Mucosa of rectum (tissue), 2 donors: Measurements from ENCODE around the gene LRRC17.

Source experiments
- H3K27ac ChIP-seq, 2 donors: one replicate each; pipeline ENCODE4 v1.7.0; 2013; ENCODE audit warnings: inconsistent platforms in 2 of 2, low read depth in 2 of 2, low read length in 2 of 2
- H3K27me3 ChIP-seq, 2 donors: one replicate each; pipeline ENCODE4 v1.7.0; 2013; ENCODE audit warnings: low read length in 2 of 2; ENCODE audit not compliant: control insufficient read depth in 2 of 2, insufficient read depth in 2 of 2
- H3K36me3 ChIP-seq, 2 donors: one replicate each; pipeline ENCODE4 v1.7.0; 2013; ENCODE audit warnings: low read length in 2 of 2; ENCODE audit not compliant: control insufficient read depth in 2 of 2, insufficient read depth in 2 of 2
- H3K4me1 ChIP-seq, 2 donors: one replicate each; pipeline ENCODE4 v1.7.0; 2013; ENCODE audit warnings: low read length in 2 of 2, mild to moderate bottlenecking in 1 of 2; ENCODE audit not compliant: control insufficient read depth in 2 of 2, insufficient read depth in 2 of 2
- H3K4me3 ChIP-seq, 2 donors: one replicate each; pipeline ENCODE4 v1.7.0; 2013; ENCODE audit warnings: low read length in 2 of 2
- H3K9ac ChIP-seq, 2 donors: one replicate each; pipeline ENCODE4 v1.7.0; 2013; ENCODE audit warnings: low read length in 2 of 2, low read depth in 1 of 2, mild to moderate bottlenecking in 1 of 2
- H3K9me3 ChIP-seq, 2 donors: one replicate each; pipeline ENCODE4 v1.7.0; 2013; ENCODE audit warnings: low read length in 2 of 2; ENCODE audit not compliant: control insufficient read depth in 2 of 2
- donor health status: healthy.
- donor health status: Normal muscosa, but diverticular disease.

LRRC17 gene

GRCh38 chr7:102981451-102981850 lies 68.7 kb downstream of the LRRC17 start:
- Histone ChIP-seq H3K4me3 (no peak overlapping the region), H3K4me1 (no peaks in the 10 kb centered on the region), H3K27ac (no peak overlapping the region), H3K36me3 (no peaks in the 10 kb centered on the region), H3K27me3 (no peaks in the 10 kb centered on the region), H3K9ac (no peak overlapping the region), H3K9me3 (no peaks in the 10 kb centered on the region)

GRCh38 chr7:102982235-102982634 lies 69.4 kb downstream of the LRRC17 start:
- Histone ChIP-seq H3K27ac (no peak overlapping the region), H3K4me3 (no peak overlapping the region), H3K9ac (no peak overlapping the region), H3K4me1 (no peaks in the 10 kb centered on the region), H3K9me3 (no peaks in the 10 kb centered on the region), H3K36me3 (no peaks in the 10 kb centered on the region), H3K27me3 (no peaks in the 10 kb centered on the region)

GRCh38 chr7:102983602-102984001 lies 70.8 kb downstream of the LRRC17 start:
- Histone ChIP-seq H3K27ac (no peak overlapping the region), H3K9me3 (no peaks in the 10 kb centered on the region)

GRCh38 chr7:102985176-102985783 lies 72.5 kb downstream of the LRRC17 start:
- Histone ChIP-seq H3K27me3 (no peaks in the 10 kb centered on the region), H3K27ac (no peak overlapping the region), H3K9me3 (no peaks in the 10 kb centered on the region), H3K9ac (no peak overlapping the region), H3K36me3 (no peaks in the 10 kb centered on the region), H3K4me3 (no peak overlapping the region), H3K4me1 (no peaks in the 10 kb centered on the region)

More at GRCh38 chr7:102983602-102984001, 70.8 kb downstream of the LRRC17 start:
- H3K4me1 ChIP-seq: no peaks in the 10 kb centered on the region
- no peak overlapping the region for H3K4me3 ChIP-seq
- no peaks in the 10 kb centered on the region for H3K36me3 ChIP-seq
- no peak overlapping the region for H3K9ac ChIP-seq
- no peaks in the 10 kb centered on the region for H3K27me3 ChIP-seq

DNA sequence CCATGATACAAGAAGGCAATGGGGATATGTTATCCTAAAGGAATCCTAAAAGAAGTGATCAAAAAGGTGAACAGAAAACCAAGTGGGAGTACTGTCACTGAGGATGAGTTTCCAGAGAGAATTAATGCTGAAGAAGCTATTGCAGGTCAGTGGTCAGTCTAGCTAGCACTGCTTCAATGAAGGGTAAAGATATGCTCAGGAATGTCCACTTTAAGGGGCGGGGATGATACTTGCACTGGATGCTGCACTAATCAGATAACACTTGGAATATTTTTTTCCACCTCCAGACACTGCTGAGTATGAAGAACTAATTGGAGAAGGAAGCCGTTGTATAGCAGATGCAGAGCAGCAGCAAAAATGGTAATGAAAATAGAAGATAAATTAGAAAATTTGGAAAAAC lies 75.3 kb downstream of the LRRC17 start:
- H3K27ac ChIP-seq: no peak overlapping the region

GRCh38 chr7:102988631-102989560 lies 76.1 kb downstream of the LRRC17 start:
- Histone ChIP-seq H3K9ac (no peak overlapping the region), H3K27ac (no peak overlapping the region), H3K4me1 (peaks cover 12 to 23% of the 10 kb centered on the region in 2 donors)

More for the DNA sequence above, 75.3 kb downstream of the LRRC17 start:
- Histone ChIP-seq H3K4me3 (no peak overlapping the region), H3K9ac (no peak overlapping the region), H3K27me3 (no peaks in the 10 kb centered on the region), H3K9me3 (no peaks in the 10 kb centered on the region), H3K36me3 (no peaks in the 10 kb centered on the region), H3K4me1 (peaks cover 12 to 20% of the 10 kb centered on the region in 2 donors)

GRCh38 chr7:102990642-102991041 lies 77.8 kb downstream of the LRRC17 start:
- Histone ChIP-seq H3K27me3 (no peaks in the 10 kb centered on the region), H3K4me3 (no peak overlapping the region), H3K9ac (no peak overlapping the region), H3K27ac (no peak overlapping the region), H3K4me1 (peaks cover 12 to 23% of the 10 kb centered on the region in 2 donors), H3K36me3 (no peaks in the 10 kb centered on the region), H3K9me3 (no peaks in the 10 kb centered on the region)

More at GRCh38 chr7:102988631-102989560, 76.1 kb downstream of the LRRC17 start:
- no peaks in the 10 kb centered on the region for H3K9me3 ChIP-seq
- H3K4me3 ChIP-seq: no peak overlapping the region
- H3K36me3 ChIP-seq: no peaks in the 10 kb centered on the region
- no peaks in the 10 kb centered on the region for H3K27me3 ChIP-seq

DNA sequence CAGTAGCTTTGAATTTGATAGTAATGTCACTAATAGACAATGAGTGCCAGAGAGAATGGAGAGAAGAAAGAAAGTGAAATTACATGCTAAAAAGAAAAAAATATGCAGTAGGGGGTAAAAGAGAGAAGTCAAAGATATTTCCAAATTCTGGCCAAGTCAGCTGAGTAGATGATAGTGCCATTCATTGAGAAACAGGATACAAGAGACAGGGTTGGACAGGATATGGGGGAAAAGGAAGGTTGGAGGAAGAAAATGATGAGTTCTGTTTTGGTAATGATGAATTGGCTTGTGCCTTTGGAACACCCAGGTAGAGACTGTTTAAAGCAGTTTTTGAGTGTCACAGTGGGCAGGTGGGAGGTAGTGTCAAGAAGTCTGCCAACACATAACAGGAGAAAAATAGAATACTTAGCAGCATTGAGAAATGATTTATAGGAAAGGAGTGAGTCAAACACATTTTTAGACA lies 78.3 kb downstream of the LRRC17 start:
- Histone ChIP-seq H3K27ac (peak overlapping the region in 1 of 2 donors; percentile 19), H3K36me3 (no peaks in the 10 kb centered on the region), H3K9ac (no peak overlapping the region), H3K4me1 (peaks cover 12 to 23% of the 10 kb centered on the region in 2 donors), H3K27me3 (no peaks in the 10 kb centered on the region), H3K9me3 (no peaks in the 10 kb centered on the region), H3K4me3 (no peak overlapping the region)

GRCh38 chr7:102991540-102992214 lies 78.9 kb downstream of the LRRC17 start:
- H3K27ac ChIP-seq: peak overlapping the region in 1 of 2 donors; percentile 71
- H3K4me1 ChIP-seq: peaks cover 12 to 23% of the 10 kb centered on the region in 2 donors
- H3K27me3 ChIP-seq: no peaks in the 10 kb centered on the region

More at GRCh38 chr7:102991540-102992214, 78.9 kb downstream of the LRRC17 start:
- H3K36me3 ChIP-seq: no peaks in the 10 kb centered on the region
- no peaks in the 10 kb centered on the region for H3K9me3 ChIP-seq
- H3K4me3 ChIP-seq: no peak overlapping the region
- no peak overlapping the region for H3K9ac ChIP-seq
